IMR-90 (cell line): ENCODE results near the gene RASGRP2.

Experiments used
- CEBPB ChIP-seq: IDR thresholded peaks from 2 replicates; pipeline ENCODE4 v1.6.1; 2012; ENCODE audit warnings: low read depth, low read length, improper control_type of control experiment
- CTCF ChIP-seq: conservative IDR thresholded peaks from 2 replicates; pipeline ENCODE4 v1.5.1; 2012; ENCODE audit warnings: mild to moderate bottlenecking, low read depth, low read length, improper control_type of control experiment
- ELK1 ChIP-seq: fragments of 150-350 bp; IDR thresholded peaks from 2 replicates; pipeline ENCODE4 v1.6.1; 2016; ENCODE audit warnings: low read depth, mild to moderate bottlenecking, low read length, moderate library complexity, borderline replicate concordance
- MAZ ChIP-seq: IDR thresholded peaks from 2 replicates; pipeline ENCODE4 v1.6.1; 2012; ENCODE audit warnings: low read depth, mild to moderate bottlenecking, low read length, improper control_type of control experiment, moderate library complexity, borderline replicate concordance
- MXI1 ChIP-seq: IDR thresholded peaks from 2 replicates; pipeline ENCODE4 v1.6.1; 2012; ENCODE audit warnings: low read depth, mild to moderate bottlenecking, low read length, moderate library complexity, borderline replicate concordance
- NFE2L2 ChIP-seq: fragments of 150-350 bp; IDR thresholded peaks from 2 replicates; pipeline ENCODE4 v1.6.1; 2016; ENCODE audit warnings: low read depth, mild to moderate bottlenecking, low read length
- POLR2A ChIP-seq: IDR thresholded peaks from 2 replicates; pipeline ENCODE4 v1.6.1; 2012; ENCODE audit warnings: mild to moderate bottlenecking, low read depth, low read length
- RCOR1 ChIP-seq: IDR thresholded peaks from 2 replicates; pipeline ENCODE4 v1.6.1; 2012; ENCODE audit warnings: mild to moderate bottlenecking, low read length, improper control_type of control experiment; ENCODE audit not compliant: insufficient replicate concordance
- TF ChIP-seq, protein P1 (sequence below): fragments of 150-350 bp; IDR thresholded peaks from 2 replicates; pipeline ENCODE4 v1.6.1; 2017; ENCODE audit warnings: mild to moderate bottlenecking, antibody characterized with exemption, low read length, low read depth

DNA sequence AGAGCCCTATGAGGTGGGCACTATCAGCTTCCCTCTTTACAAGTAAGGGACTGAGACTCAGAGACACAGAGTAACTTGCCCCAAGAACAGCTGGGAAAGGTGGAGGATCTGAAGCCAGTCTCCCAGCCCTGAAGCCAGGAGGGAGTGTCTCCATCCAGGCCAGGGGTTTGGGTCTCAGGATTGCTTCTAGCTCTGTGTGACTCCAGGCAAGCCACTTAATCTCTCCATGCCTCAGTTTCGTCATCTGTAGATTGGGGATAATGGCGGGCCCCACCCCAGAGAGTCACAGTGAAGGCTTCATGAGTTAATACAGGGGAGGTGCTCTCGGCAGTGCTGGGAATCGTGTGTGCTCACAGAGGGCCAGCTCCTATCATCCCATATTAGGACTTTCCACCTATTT, 48.5 kb upstream of the RASGRP2 start:
- TF ChIP-seq CTCF: no peak
- TF ChIP-seq ELK1: no peak
- no peak for TF ChIP-seq CEBPB
- TF ChIP-seq POLR2A: no peak
- no peak for TF ChIP-seq RCOR1
- TF ChIP-seq, protein P1, sequence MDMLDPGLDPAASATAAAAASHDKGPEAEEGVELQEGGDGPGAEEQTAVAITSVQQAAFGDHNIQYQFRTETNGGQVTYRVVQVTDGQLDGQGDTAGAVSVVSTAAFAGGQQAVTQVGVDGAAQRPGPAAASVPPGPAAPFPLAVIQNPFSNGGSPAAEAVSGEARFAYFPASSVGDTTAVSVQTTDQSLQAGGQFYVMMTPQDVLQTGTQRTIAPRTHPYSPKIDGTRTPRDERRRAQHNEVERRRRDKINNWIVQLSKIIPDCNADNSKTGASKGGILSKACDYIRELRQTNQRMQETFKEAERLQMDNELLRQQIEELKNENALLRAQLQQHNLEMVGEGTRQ: no peak
- TF ChIP-seq MXI1: no peak
- TF ChIP-seq NFE2L2: no peak
- no peak for TF ChIP-seq MAZ
